H1 (cell line): ENCODE measurements around the gene CHEK2. TPM values are rescaled to one million over a fixed set of nuclear protein-coding genes. Genes with fewer than 3 reads are reported as not detected.

Experiments
- CTCF ChIA-PET: fragments of 300-600 bp; sonication (Branson Sonifier 250); formaldehyde crosslinking; loops from one replicate; lab custom pipeline; 2021; ENCODE audit not compliant: partially characterized antibody; lab: Charles Lee
- POLR2A ChIA-PET: fragments of 300-600 bp; sonication (Branson Sonifier 250); formaldehyde crosslinking; loops from one replicate; lab custom pipeline; 2021; ENCODE audit warnings: inconsistent platforms; ENCODE audit not compliant: partially characterized antibody; lab: Charles Lee
- DNase-seq, 2 experiments: peaks; one replicate each; pipeline versions ENCODE4 v3.0.0 to v3.0.0-alpha.2; 2010 to 2022; ENCODE audit warnings: low spot score in 2 of 2, low read depth in 1 of 2, mixed read lengths in 1 of 2
- FAIRE-seq: peaks from 2 replicates; lab custom pipeline; 2011; peaks lifted over from hg19 to GRCh38; lab: Jason Lieb, UNC
- H2AFZ ChIP-seq: 2 replicates; pipeline ENCODE4 v1.8.1; 2012; ENCODE audit warnings: low read length, inconsistent platforms
- H2AK5ac ChIP-seq: 2 replicates; pipeline ENCODE4 v1.6.1; 2013; ENCODE audit warnings: low read depth, low read length
- H2BK120ac ChIP-seq: replicated peaks from 2 replicates; pipeline ENCODE3; 2013; ENCODE audit warnings: low read depth, low read length, inconsistent platforms
- H2BK12ac ChIP-seq: 2 replicates; pipeline ENCODE4 v1.6.1; 2013; ENCODE audit warnings: low read depth, low read length
- H2BK15ac ChIP-seq: 2 replicates; pipeline ENCODE4 v1.6.1; 2013; ENCODE audit warnings: low read length
- H2BK20ac ChIP-seq: 2 replicates; pipeline ENCODE4 v1.6.1; 2013; ENCODE audit warnings: low read length
- H2BK5ac ChIP-seq: 2 replicates; pipeline ENCODE4 v1.6.1; 2013; ENCODE audit warnings: low read depth, low read length
- H3K14ac ChIP-seq: 2 replicates; pipeline ENCODE4 v1.6.1; 2013; ENCODE audit warnings: inconsistent platforms; ENCODE audit not compliant: insufficient read length
- H3K18ac ChIP-seq: 2 replicates; pipeline ENCODE4 v1.6.1; 2013; ENCODE audit warnings: low read length; ENCODE audit errors: extremely low read depth
- H3K23ac ChIP-seq: 2 replicates; pipeline ENCODE4 v1.6.1; 2013; ENCODE audit warnings: inconsistent platforms; ENCODE audit not compliant: insufficient read length
- H3K23me2 ChIP-seq: 2 replicates; pipeline ENCODE4 v1.6.1; 2013; ENCODE audit warnings: low read depth, low read length
- H3K27ac ChIP-seq: 2 replicates; pipeline ENCODE4 v1.6.1; 2011; ENCODE audit warnings: low read depth, low read length, inconsistent platforms
- H3K27me3 ChIP-seq, 4 experiments: replicated peaks in 1 of 4; 1 replicate in 1 of 4; 2 replicates in 3 of 4; pipeline versions ENCODE4 v1.6.1 to v1.8.1; 2011 to 2013; ENCODE audit warnings: low read length in 3 of 4, mild to moderate bottlenecking in 3 of 4, inconsistent platforms in 2 of 4, mixed read lengths in 2 of 4, moderate library complexity in 1 of 4; ENCODE audit not compliant: control insufficient read depth in 3 of 4, insufficient read depth in 3 of 4; ENCODE audit errors: extremely low read depth in 1 of 4
- H3K36me3 ChIP-seq, 4 experiments: 2 replicates each; pipeline versions ENCODE4 v1.6.1 to v1.8.1; 2011 to 2013; ENCODE audit warnings: mild to moderate bottlenecking in 4 of 4, low read length in 3 of 4, moderate library complexity in 2 of 4, control low read depth in 1 of 4, inconsistent platforms in 1 of 4; ENCODE audit not compliant: insufficient read depth in 4 of 4, control insufficient read depth in 2 of 4
- H3K4ac ChIP-seq: replicated peaks from 2 replicates; pipeline ENCODE3; 2013; ENCODE audit warnings: low read length, low read depth, mixed read lengths, inconsistent platforms; ENCODE audit not compliant: insufficient read length
- H3K4me1 ChIP-seq, 4 experiments: replicated peaks in 1 of 4; 1 replicate in 1 of 4; 2 replicates in 3 of 4; pipeline versions ENCODE4 v1.6.1 to v1.8.1; 2011 to 2013; ENCODE audit warnings: low read length in 3 of 4, inconsistent platforms in 2 of 4, mixed read lengths in 1 of 4; ENCODE audit not compliant: insufficient read depth in 4 of 4, control insufficient read depth in 3 of 4
- H3K4me2 ChIP-seq, 2 experiments: 2 replicates each; pipeline versions ENCODE4 v1.6.1 to v1.8.1; 2011 to 2013; ENCODE audit warnings: low read depth in 2 of 2, low read length in 2 of 2, control low read depth in 1 of 2, inconsistent platforms in 1 of 2, mild to moderate bottlenecking in 1 of 2; ENCODE audit not compliant: insufficient read depth in 1 of 2
- H3K4me3 ChIP-seq, 4 experiments: fragments of 200-600, 300-600 bp in 1 of 4; sonication (generic), shearing (Covaris generic), sonication (Bioruptor Twin) in 1 of 4; 2 replicates each; pipeline versions ENCODE4 v1.5.1 to v1.8.1; 2011 to 2016; ENCODE audit warnings: low read length in 4 of 4, low read depth in 3 of 4, control low read depth in 2 of 4, inconsistent platforms in 2 of 4, mild to moderate bottlenecking in 2 of 4, mixed read lengths in 1 of 4, moderate library complexity in 1 of 4; ENCODE audit not compliant: insufficient read depth in 2 of 4; ENCODE audit errors: extremely low read depth in 1 of 4
- H3K56ac ChIP-seq: replicated peaks from 2 replicates; pipeline ENCODE3; 2013; ENCODE audit warnings: low read depth, mild to moderate bottlenecking, mixed read lengths, low read length, inconsistent platforms; ENCODE audit not compliant: insufficient read length
- H3K79me1 ChIP-seq: 2 replicates; pipeline ENCODE4 v1.6.1; 2013; ENCODE audit warnings: low read depth, low read length, control low read depth
- H3K79me2 ChIP-seq, 2 experiments: 2 replicates each; pipeline versions ENCODE4 v1.6.1 to v1.8.1; 2012 to 2013; ENCODE audit warnings: low read length in 2 of 2, mild to moderate bottlenecking in 2 of 2, inconsistent platforms in 1 of 2; ENCODE audit not compliant: insufficient read depth in 2 of 2, control insufficient read depth in 1 of 2
- H3K9ac ChIP-seq, 4 experiments: replicated peaks in 1 of 4; 1 replicate in 1 of 4; 2 replicates in 3 of 4; pipeline versions ENCODE4 v1.6.1 to v1.8.1; 2011 to 2013; ENCODE audit warnings: low read depth in 3 of 4, low read length in 3 of 4, control low read depth in 2 of 4, mild to moderate bottlenecking in 2 of 4, moderate library complexity in 2 of 4, inconsistent platforms in 1 of 4; ENCODE audit errors: extremely low read depth in 1 of 4
- H3K9me3 ChIP-seq, 2 experiments: 2 replicates each; pipeline versions ENCODE4 v1.6.1 to v1.8.1; 2012 to 2013; ENCODE audit warnings: mild to moderate bottlenecking in 2 of 2, moderate library complexity in 2 of 2, control low read depth in 1 of 2, inconsistent platforms in 1 of 2, low read depth in 1 of 2, low read length in 1 of 2, mixed read lengths in 1 of 2; ENCODE audit not compliant: insufficient read depth in 2 of 2
- H4K20me1 ChIP-seq, 2 experiments: replicated peaks in 1 of 2; 2 replicates each; pipeline versions ENCODE3 to v1.8.1; 2011 to 2013; ENCODE audit warnings: inconsistent platforms in 2 of 2, low read length in 2 of 2, mild to moderate bottlenecking in 1 of 2; ENCODE audit not compliant: insufficient read depth in 2 of 2, control insufficient read depth in 1 of 2
- H4K5ac ChIP-seq: 2 replicates; pipeline ENCODE4 v1.6.1; 2013; ENCODE audit warnings: low read length, low read depth, mixed read lengths, inconsistent platforms; ENCODE audit not compliant: insufficient read length
- H4K8ac ChIP-seq: 2 replicates; pipeline ENCODE4 v1.8.0; 2013; ENCODE audit warnings: mild to moderate bottlenecking, moderate library complexity, low read length, inconsistent platforms; ENCODE audit not compliant: insufficient read depth; ENCODE audit errors: extremely low read depth
- H4K91ac ChIP-seq: replicated peaks from 2 replicates; pipeline ENCODE3; 2013; ENCODE audit warnings: low read length, mixed read lengths, inconsistent platforms; ENCODE audit not compliant: insufficient read length
- CEBPB ChIP-seq: IDR thresholded peaks from 2 replicates; pipeline ENCODE4 v1.6.1; 2012; ENCODE audit warnings: low read depth, low read length
- CHD2 ChIP-seq: IDR thresholded peaks from 2 replicates; pipeline ENCODE4 v1.6.1; 2012; ENCODE audit warnings: low read length, improper control_type of control experiment
- CREB1 ChIP-seq: IDR thresholded peaks from 2 replicates; pipeline ENCODE4 v1.6.1; 2012; ENCODE audit warnings: inconsistent platforms
- EZH2 ChIP-seq: fragments of 200-600 bp; sonication (generic); IDR thresholded peaks from 2 replicates; pipeline ENCODE4 v1.7.1; 2012; ENCODE audit warnings: low read depth, mild to moderate bottlenecking, moderate library complexity, low read length, inconsistent platforms; ENCODE audit not compliant: severe bottlenecking
- HDAC6 ChIP-seq: IDR thresholded peaks from one replicate; pipeline ENCODE4 v1.7.1; 2012; ENCODE audit warnings: low read depth, mild to moderate bottlenecking, inconsistent platforms, low read length, moderate library complexity
- RFX5 ChIP-seq: IDR thresholded peaks from 2 replicates; pipeline ENCODE4 v1.6.1; 2011; ENCODE audit warnings: low read depth, low read length, improper control_type of control experiment, borderline replicate concordance
- SP1 ChIP-seq: IDR thresholded peaks from 2 replicates; pipeline ENCODE4 v1.6.1; 2011; ENCODE audit warnings: low read depth, low read length
- WGBS, 2 experiments: shearing (Covaris generic) in 1 of 2; methylation state at CpG; one replicate each; pipeline versions ENCODE4 v1.1.6 to v1.1.7; 2013 to 2015; ENCODE audit warnings: low lambda C conversion rate in 2 of 2, mixed read lengths in 2 of 2, inconsistent platforms in 1 of 2, low coverage in 1 of 2, missing lambda C conversion rate in 1 of 2; ENCODE audit not compliant: insufficient replicate concordance in 2 of 2, insufficient coverage in 1 of 2, insufficient read length in 1 of 2; ENCODE audit errors: extremely low coverage in 1 of 2, missing lambda C conversion rate in 1 of 2; 5-methylcytosine and 5-hydroxymethylcytosine counted together
- polyA plus RNA-seq, 7 experiments: library from polyadenylated mRNA; depleted of rRNA in 3 of 7; stranded (reverse) in 5 of 7; unstranded in 2 of 7; fragments of >200 nt in 5 of 7; fragments of 200-250 nt in 2 of 7; gene quantifications; 1 replicate in 5 of 7; 2 replicates in 1 of 7; 4 replicates in 1 of 7; pipeline versions ENCODE4 v1.2.1 to v1.2.3, GENCODE V29; 2011 to 2013; ENCODE audit warnings: missing spikeins in 2 of 7, mixed read lengths in 2 of 7
- total RNA-seq: library from RNA; stranded (reverse); fragmentation: NEBNext Ultra II Directional; extraction: Animal tissue kit (Norgen Biotek cat#: 25700); gene quantifications from 2 replicates; pipeline ENCODE4 v1.2.1, GENCODE V29; 2021

The CHEK2 gene
- total and polyA plus RNA-seq, 2 of the 8 experiments (the other 6 are each of a cell fraction or from before 2014, with no cell fraction given), result 74.9 to 89.5 TPM

GRCh38 chr22:28750471-28750881 is 8.9 kb upstream of the CHEK2 start:
- no peak overlapping the region for H4K5ac ChIP-seq
- FAIRE-seq (no peak), DNase-seq (no peak)
- no peak overlapping the region for H2BK15ac ChIP-seq
- TF ChIP-seq EZH2, result no peak
- TF ChIP-seq CEBPB, result no peak
- no peak for TF ChIP-seq CHD2
- TF ChIP-seq SP1, result no peak
- TF ChIP-seq CREB1, result no peak
- TF ChIP-seq RFX5, result no peak
- TF ChIP-seq HDAC6, result no peak
- no peaks in the 10 kb centered on the region for H3K79me2 ChIP-seq
- no peak overlapping the region for H3K23ac ChIP-seq
- no peak overlapping the region for H2BK20ac ChIP-seq
- CTCF ChIA-PET, result no interaction called here
- H3K9me3 ChIP-seq, result no peaks in the 10 kb centered on the region
- H3K18ac ChIP-seq, result no peak overlapping the region
- H4K20me1 ChIP-seq, result no peaks in the 10 kb centered on the region
- WGBS, 2 experiments, result 93% methylated on average over 6 of the region's 6 CpGs; no CpG with 5 or more reads in 1 of the 2 experiments
- H3K9ac ChIP-seq, result no peak overlapping the region
- no peak overlapping the region for H2BK12ac ChIP-seq
- H3K27me3 ChIP-seq, result no peaks in the 10 kb centered on the region
- peaks cover 6 to 49% (median 27%) of the 10 kb centered on the region in 4 experiments; a peak in 6 of 8 replicates for H3K36me3 ChIP-seq
- no peak overlapping the region for H4K8ac ChIP-seq
- H3K23me2 ChIP-seq, result no peaks in the 10 kb centered on the region
- no peak overlapping the region for H3K4me2 ChIP-seq
- H4K91ac ChIP-seq, result no peak overlapping the region
- H2AK5ac ChIP-seq, result no peak overlapping the region
- no peak overlapping the region for H3K4ac ChIP-seq
- H3K4me1 ChIP-seq, result no peaks in the 10 kb centered on the region
- H3K79me1 ChIP-seq, result no peaks in the 10 kb centered on the region
- POLR2A ChIA-PET, result interaction anchor here (0.7 to 2.7 kb wide), 3 partner anchors 9 to 13 kb away, joined by 3 to 14 read pairs (median 5); partner anchors contain the start of gene CHEK2
- H3K56ac ChIP-seq, result no peak overlapping the region
- H2BK5ac ChIP-seq, result no peak overlapping the region
- H3K14ac ChIP-seq, result no peak overlapping the region
- H3K4me3 ChIP-seq, result no peak overlapping the region
- H3K27ac ChIP-seq, result no peak overlapping the region
- no peak overlapping the region for H2BK120ac ChIP-seq
- H2AFZ ChIP-seq, result no peak overlapping the region
